OCI-LY7 (cell line): Measurements from ENCODE around the gene ALDH1L2. TPM values are rescaled to one million over a fixed set of nuclear protein-coding genes. Genes with fewer than 3 reads are reported as not detected.

ENCODE experiments used
- BruUV-seq: library from RNA; stranded (reverse); fragments of 400-500 nt; replicated peaks from 2 replicates; lab custom pipeline; 2021; lab: Mats Ljungman, UMichigan
- CTCF ChIA-PET: fragments of 300-600 bp; sonication (Branson Sonifier 250); formaldehyde crosslinking; loops from one replicate; lab custom pipeline; 2022; ENCODE audit warnings: antibody characterized with exemption; ENCODE audit not compliant: unreplicated experiment; lab: Charles Lee
- POLR2A ChIA-PET: fragments of 300-600 bp; sonication (Branson Sonifier 250); formaldehyde crosslinking; loops from one replicate; lab custom pipeline; 2022; ENCODE audit warnings: antibody characterized with exemption; lab: Charles Lee
- DNase-seq: peaks from one replicate; pipeline ENCODE4 v3.0.0-alpha.2; 2015; ENCODE audit warnings: low spot score
- H2AFZ ChIP-seq: fragments of 200-600 bp; sonication (generic), shearing (Covaris generic); 2 replicates; pipeline ENCODE4 v1.6.1; 2014; ENCODE audit warnings: mild to moderate bottlenecking, antibody characterized with exemption, low read length, moderate library complexity
- H3K27ac ChIP-seq: fragments of 200-600 bp; sonication (generic); 2 replicates; pipeline ENCODE4 v1.5.1; 2014; ENCODE audit warnings: mixed run types, low read depth, mild to moderate bottlenecking, moderate library complexity, low read length, inconsistent platforms; ENCODE audit not compliant: poor library complexity, severe bottlenecking
- H3K36me3 ChIP-seq: fragments of 200-600 bp; sonication (generic); 2 replicates; pipeline ENCODE4 v1.6.1; 2014; ENCODE audit warnings: mild to moderate bottlenecking, antibody characterized with exemption, low read length, moderate library complexity, mixed read lengths; ENCODE audit not compliant: insufficient read depth
- H3K4me1 ChIP-seq: fragments of 200-600 bp; sonication (generic); 2 replicates; pipeline ENCODE4 v1.5.1; 2014; ENCODE audit warnings: mild to moderate bottlenecking, low read length; ENCODE audit not compliant: insufficient read depth, poor library complexity, severe bottlenecking
- H3K4me2 ChIP-seq: fragments of 200-600 bp; sonication (generic); 2 replicates; pipeline ENCODE4 v1.6.1; 2014; ENCODE audit warnings: mild to moderate bottlenecking, low read length
- H3K4me3 ChIP-seq: fragments of 200-600 bp; sonication (generic); 2 replicates; pipeline ENCODE4 v1.5.1; 2014; ENCODE audit warnings: mild to moderate bottlenecking, low read depth, low read length; ENCODE audit not compliant: poor library complexity, severe bottlenecking
- H3K79me2 ChIP-seq: fragments of 200-600 bp; sonication (generic); 2 replicates; pipeline ENCODE4 v1.6.1; 2016; ENCODE audit warnings: low read depth, mild to moderate bottlenecking, low read length, moderate library complexity, mixed read lengths; ENCODE audit not compliant: insufficient read depth
- H3K9me2 ChIP-seq: fragments of 200-600 bp; sonication (generic); 2 replicates; pipeline ENCODE4 v1.6.1; 2016; ENCODE audit warnings: mild to moderate bottlenecking, low read length, mixed read lengths; ENCODE audit not compliant: insufficient read depth
- H3K9me3 ChIP-seq: fragments of 200-600 bp; sonication (generic); 2 replicates; pipeline ENCODE4 v1.6.1; 2014; ENCODE audit warnings: mild to moderate bottlenecking, mixed run types, low read length, mixed read lengths
- H4K20me1 ChIP-seq: fragments of 200-600 bp; sonication (generic); 2 replicates; pipeline ENCODE4 v1.6.1; 2014; ENCODE audit warnings: mild to moderate bottlenecking, antibody characterized with exemption, low read length, moderate library complexity, mixed read lengths; ENCODE audit not compliant: insufficient read depth
- EZH2phosphoT487 ChIP-seq: fragments of 200-600 bp; sonication (generic); IDR thresholded peaks from 2 replicates; pipeline ENCODE4 v1.6.1; 2018; ENCODE audit warnings: low read depth, borderline replicate concordance, mild to moderate bottlenecking, mixed run types, antibody characterized with exemption, low read length, moderate library complexity, mixed read lengths
- intact Hi-C: fragments of 100-400 bp; cut with micrococcal nuclease; formaldehyde crosslinking; loops from one replicate; pipeline ENCODE4 v1.10.0; 2022; ENCODE audit not compliant: unreplicated experiment
- total RNA-seq, 2 experiments: library from RNA; depleted of rRNA in 1 of 2; stranded (reverse); fragments of >200 nt in 1 of 2; shearing (Covaris generic) in 1 of 2; gene quantifications; 2 replicates each; pipeline ENCODE4 v1.2.3, GENCODE V29; 2014 to 2022
- TF ChIP-seq, protein P1 (sequence below): fragments of 200-600 bp; sonication (generic); conservative IDR thresholded peaks from 2 replicates; pipeline ENCODE4 v1.5.1; 2014; ENCODE audit warnings: mild to moderate bottlenecking, antibody characterized with exemption, low read length, moderate library complexity, mixed read lengths

ALDH1L2 gene
- total RNA-seq, 2 experiments from 2014 or later = 0.25 TPM; not detected in 1

DNA sequence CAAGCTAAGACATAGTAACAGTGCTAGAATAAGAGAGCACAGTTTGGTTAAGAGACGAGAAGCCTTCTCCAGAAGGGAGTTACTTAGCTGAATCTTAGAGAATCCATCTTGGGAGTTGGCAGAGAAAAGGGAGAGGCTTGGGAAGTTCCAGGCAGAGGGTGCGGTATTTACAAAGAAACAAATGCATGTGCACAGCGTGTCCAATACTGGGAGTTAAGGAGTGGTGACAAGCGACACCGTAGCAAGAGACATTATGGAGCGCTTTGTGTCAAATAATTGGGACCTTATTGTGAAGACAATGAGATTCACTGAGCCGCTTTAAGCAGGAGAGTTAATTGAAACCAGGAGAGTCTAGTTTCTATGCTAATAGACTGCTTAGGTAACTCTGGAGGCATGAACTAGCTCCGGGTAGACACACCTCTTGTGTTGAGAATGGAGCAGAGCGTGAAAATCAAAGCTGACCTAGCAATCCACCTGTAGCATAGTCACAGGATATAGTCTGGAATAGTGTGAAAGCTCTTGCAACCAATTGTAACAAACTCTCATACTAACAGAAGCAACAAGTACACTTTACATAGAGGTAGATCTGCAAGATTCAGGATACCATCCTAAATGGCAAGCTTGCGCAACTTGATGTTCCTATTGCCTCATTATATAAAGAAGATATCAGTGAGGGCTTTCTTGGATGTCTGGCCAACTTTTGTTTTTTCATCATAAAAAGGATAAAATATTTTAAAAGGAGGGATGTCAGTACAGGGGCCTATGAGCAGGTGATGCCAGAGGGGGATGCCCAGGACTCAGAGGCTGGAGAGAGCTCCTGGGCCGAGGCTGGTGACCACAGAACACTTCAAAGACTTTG, 5.3 kb downstream of the ALDH1L2 start:
- no TSS peak for BruUV-seq
- H3K27ac ChIP-seq = no peak overlapping the region
- TF ChIP-seq, protein P1, sequence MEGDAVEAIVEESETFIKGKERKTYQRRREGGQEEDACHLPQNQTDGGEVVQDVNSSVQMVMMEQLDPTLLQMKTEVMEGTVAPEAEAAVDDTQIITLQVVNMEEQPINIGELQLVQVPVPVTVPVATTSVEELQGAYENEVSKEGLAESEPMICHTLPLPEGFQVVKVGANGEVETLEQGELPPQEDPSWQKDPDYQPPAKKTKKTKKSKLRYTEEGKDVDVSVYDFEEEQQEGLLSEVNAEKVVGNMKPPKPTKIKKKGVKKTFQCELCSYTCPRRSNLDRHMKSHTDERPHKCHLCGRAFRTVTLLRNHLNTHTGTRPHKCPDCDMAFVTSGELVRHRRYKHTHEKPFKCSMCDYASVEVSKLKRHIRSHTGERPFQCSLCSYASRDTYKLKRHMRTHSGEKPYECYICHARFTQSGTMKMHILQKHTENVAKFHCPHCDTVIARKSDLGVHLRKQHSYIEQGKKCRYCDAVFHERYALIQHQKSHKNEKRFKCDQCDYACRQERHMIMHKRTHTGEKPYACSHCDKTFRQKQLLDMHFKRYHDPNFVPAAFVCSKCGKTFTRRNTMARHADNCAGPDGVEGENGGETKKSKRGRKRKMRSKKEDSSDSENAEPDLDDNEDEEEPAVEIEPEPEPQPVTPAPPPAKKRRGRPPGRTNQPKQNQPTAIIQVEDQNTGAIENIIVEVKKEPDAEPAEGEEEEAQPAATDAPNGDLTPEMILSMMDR = no peak
- TF ChIP-seq EZH2phosphoT487 = no peak
- ChIA-PET POLR2A (interaction anchor here (0.6 to 1.1 kb wide), 4 partner anchors 40 to 950 kb away, joined by 3 read pairs; no protein-coding TSS in a partner anchor), CTCF (interaction anchor here (0.5 kb wide), 1 partner anchor 791 kb away, joined by 3 read pairs; no protein-coding TSS in a partner anchor)
- H3K4me2 ChIP-seq = no peak overlapping the region
- intact Hi-C loops = no loop called here
- no peaks in the 10 kb centered on the region for H4K20me1 ChIP-seq
- H3K79me2 ChIP-seq = no peaks in the 10 kb centered on the region
- H2AFZ ChIP-seq = no peak overlapping the region
- no peaks in the 10 kb centered on the region for H3K9me3 ChIP-seq
- no peaks in the 10 kb centered on the region for H3K9me2 ChIP-seq
- no peaks in the 10 kb centered on the region for H3K36me3 ChIP-seq
- no peak for DNase-seq
- no peak overlapping the region for H3K4me3 ChIP-seq
- H3K4me1 ChIP-seq = peaks cover under 1% of the 10 kb centered on the region

- POLR2A ChIA-PET = no interaction called here
- H3K9me2 ChIP-seq = no peaks in the 10 kb centered on the region
- H3K79me2 ChIP-seq = no peaks in the 10 kb centered on the region
- DNase-seq = no peak
- H2AFZ ChIP-seq = no peak overlapping the region
- TF ChIP-seq, protein P1 = no peak
- no peak for TF ChIP-seq EZH2phosphoT487
- CTCF ChIA-PET = no interaction called here
- no TSS peak for BruUV-seq
- H3K4me2 ChIP-seq = no peak overlapping the region
- no peaks in the 10 kb centered on the region for H3K9me3 ChIP-seq
- peaks cover 14% of the 10 kb centered on the region for H3K4me1 ChIP-seq
- no peak overlapping the region for H3K27ac ChIP-seq
- H3K4me3 ChIP-seq = no peak overlapping the region
- intact Hi-C loops = no loop called here
- no peaks in the 10 kb centered on the region for H3K36me3 ChIP-seq
- no peaks in the 10 kb centered on the region for H4K20me1 ChIP-seq
Observed at GRCh38 chr12:105077435-105077834, 6.8 kb downstream of the ALDH1L2 start.

DNA sequence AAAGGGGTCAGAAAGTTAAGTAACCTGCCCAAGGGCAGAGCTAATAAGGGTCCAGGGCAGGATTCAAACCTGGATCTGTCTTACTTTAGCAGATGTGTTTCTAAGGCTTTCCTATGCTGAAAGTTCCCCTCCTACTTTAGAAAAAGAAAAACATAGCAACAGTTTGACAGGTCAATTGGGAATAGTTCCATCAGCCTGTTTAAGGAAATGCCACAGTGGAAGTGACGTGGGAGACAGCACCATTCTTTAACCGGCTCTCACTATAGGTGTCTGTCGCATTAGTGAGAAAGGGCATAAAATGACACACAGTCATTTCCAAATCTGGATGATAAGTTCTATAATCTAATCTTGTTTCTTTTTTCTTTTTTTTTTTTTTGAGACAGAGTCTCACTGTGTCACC, 7.3 kb downstream of the ALDH1L2 start:
- Histone ChIP-seq H3K9me2 (no peaks in the 10 kb centered on the region), H3K36me3 (no peaks in the 10 kb centered on the region), H3K4me3 (no peak overlapping the region), H3K4me2 (no peak overlapping the region), H4K20me1 (no peaks in the 10 kb centered on the region), H3K4me1 (peaks cover 18% of the 10 kb centered on the region), H3K9me3 (no peaks in the 10 kb centered on the region), H2AFZ (no peak overlapping the region), H3K27ac (no peak overlapping the region), H3K79me2 (no peaks in the 10 kb centered on the region)
- ChIA-PET CTCF (no interaction called here), POLR2A (no interaction called here)
- intact Hi-C loops = no loop called here
- no TSS peak for BruUV-seq
- DNase-seq = no peak
- no peak for TF ChIP-seq EZH2phosphoT487
- TF ChIP-seq, protein P1 = no peak
